Keratinocyte (primary cell): ENCODE data around the gene RPL13. TPM values are rescaled to one million over a fixed set of nuclear protein-coding genes. Genes with fewer than 3 reads are reported as not detected.

Source experiments
- DNase-seq: peaks from one replicate; pipeline ENCODE4 v3.0.0-alpha.2; 2011; ENCODE audit warnings: low read depth, missing footprints, low spot score
- FAIRE-seq: peaks from 2 replicates; lab custom pipeline; 2011; peaks lifted over from hg19 to GRCh38; lab: Jason Lieb, UNC
- H2AFZ ChIP-seq: 2 replicates; pipeline ENCODE4 v1.6.0; 2012; ENCODE audit warnings: low read length, control low read depth, inconsistent platforms; ENCODE audit not compliant: control insufficient read depth
- H3K27ac ChIP-seq: 2 replicates; pipeline ENCODE4 v1.5.1; 2011; ENCODE audit warnings: low read length; ENCODE audit not compliant: control insufficient read depth, insufficient read depth
- H3K27me3 ChIP-seq: 3 replicates; pipeline ENCODE4 v1.6.0; 2011; ENCODE audit warnings: low read length; ENCODE audit not compliant: control insufficient read depth, insufficient read depth; ENCODE audit errors: extremely low read depth
- H3K36me3 ChIP-seq, 2 experiments: 2 replicates in 1 of 2; 3 replicates in 1 of 2; pipeline ENCODE4 v1.5.1; 2011; ENCODE audit warnings: low read length in 2 of 2, mild to moderate bottlenecking in 1 of 2; ENCODE audit not compliant: control insufficient read depth in 2 of 2, insufficient read depth in 2 of 2; ENCODE audit errors: extremely low read depth in 1 of 2
- H3K4me1 ChIP-seq: 3 replicates; pipeline ENCODE4 v1.5.1; 2011; ENCODE audit warnings: low read length; ENCODE audit not compliant: control insufficient read depth, insufficient read depth; ENCODE audit errors: extremely low read depth
- H3K4me2 ChIP-seq: 3 replicates; pipeline ENCODE4 v1.6.0; 2011; ENCODE audit warnings: low read depth, low read length; ENCODE audit not compliant: control insufficient read depth, insufficient read depth; ENCODE audit errors: extremely low read depth
- H3K4me3 ChIP-seq, 3 experiments: fragments of 200-600 bp in 1 of 3; sonication (generic) in 1 of 3; 2 replicates in 2 of 3; 3 replicates in 1 of 3; pipeline ENCODE4 v1.5.1; 2011 to 2016; ENCODE audit warnings: low read length in 3 of 3, mild to moderate bottlenecking in 3 of 3, control low read depth in 2 of 3, inconsistent platforms in 1 of 3, low read depth in 1 of 3, mixed read lengths in 1 of 3, mixed run types in 1 of 3, moderate library complexity in 1 of 3; ENCODE audit not compliant: control insufficient read depth in 2 of 3, insufficient read depth in 2 of 3; ENCODE audit errors: extremely low read depth in 1 of 3
- H3K79me2 ChIP-seq: 2 replicates; pipeline ENCODE4 v1.6.0; 2012; ENCODE audit warnings: low read length; ENCODE audit not compliant: control insufficient read depth, insufficient read depth
- H3K9ac ChIP-seq: 3 replicates; pipeline ENCODE4 v1.6.0; 2011; ENCODE audit warnings: low read length; ENCODE audit not compliant: control insufficient read depth, insufficient read depth; ENCODE audit errors: extremely low read depth
- H3K9me1 ChIP-seq: 3 replicates; pipeline ENCODE4 v1.6.0; 2011; ENCODE audit warnings: low read length; ENCODE audit not compliant: control insufficient read depth, insufficient read depth; ENCODE audit errors: extremely low read depth
- H3K9me3 ChIP-seq: 2 replicates; pipeline ENCODE4 v1.5.1; 2012; ENCODE audit warnings: low read depth, low read length; ENCODE audit not compliant: control insufficient read depth
- H4K20me1 ChIP-seq: 3 replicates; pipeline ENCODE4 v1.6.0; 2011; ENCODE audit warnings: low read length; ENCODE audit not compliant: control insufficient read depth, insufficient read depth; ENCODE audit errors: extremely low read depth
- EZH2 ChIP-seq: IDR thresholded peaks from one replicate; pipeline ENCODE4 v1.6.1; 2012; ENCODE audit warnings: inconsistent platforms, mild to moderate bottlenecking, low read length, moderate library complexity
- dilution Hi-C: fragments of 300-500 bp; cut with MboI; formaldehyde crosslinking; loops from one replicate; pipeline ENCODE4 v1.7.0; 2020; ENCODE audit warnings: low sequenced_read_pairs; ENCODE audit not compliant: extremely low pct_ligation_motif_present
- polyA plus RNA-seq, 5 experiments: library from polyadenylated mRNA; depleted of rRNA in 3 of 5; stranded (reverse) in 3 of 5; stranded (forward) in 1 of 5; unstranded in 1 of 5; fragments of >200 nt; gene quantifications; 1 replicate in 1 of 5; 2 replicates in 3 of 5; 3 replicates in 1 of 5; pipeline versions ENCODE4 v1.2.1 to v1.2.3, GENCODE V29; 2011 to 2012; ENCODE audit warnings: missing spikeins in 2 of 5, low read depth in 1 of 5, low replicate concordance in 1 of 5
- TF ChIP-seq, protein P1 (sequence below), 3 experiments: IDR thresholded peaks in 1 of 3; conservative IDR thresholded peaks in 1 of 3; optimal IDR thresholded peaks in 1 of 3; 2 replicates in 2 of 3; 3 replicates in 1 of 3; pipeline versions ENCODE3 to v1.5.1; 2011; ENCODE audit warnings: low read length in 3 of 3, mild to moderate bottlenecking in 3 of 3, moderate library complexity in 2 of 3, control low read depth in 1 of 3, inconsistent platforms in 1 of 3; ENCODE audit not compliant: insufficient read depth in 2 of 3; ENCODE audit errors: extremely low read depth in 1 of 3

The RPL13 gene
- polyA plus RNA-seq, 1 donor (not counting 4 experiments of a cell fraction or from before 2014, with no cell fraction given): 2,095 TPM

DNA sequence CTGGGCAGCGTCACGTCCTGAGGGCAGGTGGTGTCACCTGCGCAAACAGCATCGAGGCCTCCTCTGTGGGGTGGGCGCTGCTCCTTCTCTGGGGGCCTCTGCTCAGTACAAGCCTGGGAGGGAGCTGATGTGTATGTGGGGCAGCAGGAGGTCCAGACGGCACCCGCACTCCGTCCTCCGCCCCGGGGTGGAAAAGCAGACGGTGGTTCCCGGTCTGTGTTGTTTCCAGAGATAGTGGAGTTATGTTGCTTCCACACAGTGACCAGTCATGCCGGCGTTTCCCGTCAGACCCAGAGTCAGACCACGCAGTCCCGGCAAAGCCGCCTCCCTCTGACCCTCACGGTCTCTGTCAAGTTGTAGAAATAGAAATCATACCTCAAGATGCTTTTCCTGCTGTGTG, 13.7 kb upstream of the RPL13 start:
- dilution Hi-C loops: no loop called here
- Histone ChIP-seq H3K4me2 (no peak overlapping the region), H3K27ac (no peak overlapping the region), H3K4me3 (no peak overlapping the region), H3K4me1 (no peaks in the 10 kb centered on the region), H3K27me3 (no peaks in the 10 kb centered on the region), H3K9ac (no peak overlapping the region), H3K9me1 (no peaks in the 10 kb centered on the region), H2AFZ (no peak overlapping the region), H3K9me3 (no peaks in the 10 kb centered on the region), H3K79me2 (no peaks in the 10 kb centered on the region), H4K20me1 (no peaks in the 10 kb centered on the region), H3K36me3 (peaks cover 24 to 36% of the 10 kb centered on the region in 2 experiments)
- FAIRE-seq (no peak), DNase-seq (no peak)
- TF ChIP-seq EZH2: no peak
- TF ChIP-seq, protein P1, sequence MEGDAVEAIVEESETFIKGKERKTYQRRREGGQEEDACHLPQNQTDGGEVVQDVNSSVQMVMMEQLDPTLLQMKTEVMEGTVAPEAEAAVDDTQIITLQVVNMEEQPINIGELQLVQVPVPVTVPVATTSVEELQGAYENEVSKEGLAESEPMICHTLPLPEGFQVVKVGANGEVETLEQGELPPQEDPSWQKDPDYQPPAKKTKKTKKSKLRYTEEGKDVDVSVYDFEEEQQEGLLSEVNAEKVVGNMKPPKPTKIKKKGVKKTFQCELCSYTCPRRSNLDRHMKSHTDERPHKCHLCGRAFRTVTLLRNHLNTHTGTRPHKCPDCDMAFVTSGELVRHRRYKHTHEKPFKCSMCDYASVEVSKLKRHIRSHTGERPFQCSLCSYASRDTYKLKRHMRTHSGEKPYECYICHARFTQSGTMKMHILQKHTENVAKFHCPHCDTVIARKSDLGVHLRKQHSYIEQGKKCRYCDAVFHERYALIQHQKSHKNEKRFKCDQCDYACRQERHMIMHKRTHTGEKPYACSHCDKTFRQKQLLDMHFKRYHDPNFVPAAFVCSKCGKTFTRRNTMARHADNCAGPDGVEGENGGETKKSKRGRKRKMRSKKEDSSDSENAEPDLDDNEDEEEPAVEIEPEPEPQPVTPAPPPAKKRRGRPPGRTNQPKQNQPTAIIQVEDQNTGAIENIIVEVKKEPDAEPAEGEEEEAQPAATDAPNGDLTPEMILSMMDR (optimal IDR thresholded peaks at IDR 0.05 in 1 of 3, IDR thresholded peaks at IDR 0.05 in 1 of 3, conservative IDR thresholded peaks at IDR 0.05 in 1 of 3; ENCODE audit: extremely low read depth in 1 of 3, insufficient read depth in 2 of 3, low read length in 3 of 3): no peak

DNA sequence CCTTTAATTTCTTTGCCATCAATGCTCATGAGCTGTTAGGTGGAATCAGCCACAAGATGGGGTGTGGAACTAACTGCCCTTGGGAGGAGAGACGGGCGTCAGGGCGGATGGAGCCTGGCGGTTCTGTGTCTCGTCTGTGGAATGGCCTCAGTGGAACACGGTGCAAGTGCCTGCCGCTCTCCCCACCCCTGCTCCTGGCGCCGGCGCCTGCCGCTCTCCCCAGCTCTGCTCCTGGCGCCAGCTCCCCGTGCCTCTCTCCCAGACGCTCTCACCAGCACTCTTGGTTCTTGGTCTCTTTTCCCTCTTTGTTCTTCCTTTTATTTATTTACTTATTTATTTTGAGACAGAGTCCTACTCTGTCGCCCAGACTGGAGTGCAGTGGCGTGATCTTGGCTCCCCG, 13.2 kb upstream of the RPL13 start:
- Histone ChIP-seq H3K79me2 (no peaks in the 10 kb centered on the region), H3K4me3 (no peak overlapping the region), H3K9me3 (no peaks in the 10 kb centered on the region), H4K20me1 (no peaks in the 10 kb centered on the region), H3K9ac (no peak overlapping the region), H3K27ac (no peak overlapping the region), H3K4me1 (no peaks in the 10 kb centered on the region), H3K27me3 (no peaks in the 10 kb centered on the region), H2AFZ (no peak overlapping the region), H3K9me1 (no peaks in the 10 kb centered on the region), H3K36me3 (peaks cover 25 to 37% of the 10 kb centered on the region in 2 experiments), H3K4me2 (no peak overlapping the region)
- FAIRE-seq (no peak), DNase-seq (no peak)
- dilution Hi-C loops: no loop called here
- TF ChIP-seq EZH2: no peak
- TF ChIP-seq, protein P1 (optimal IDR thresholded peaks at IDR 0.05 in 1 of 3, IDR thresholded peaks at IDR 0.05 in 1 of 3, conservative IDR thresholded peaks at IDR 0.05 in 1 of 3; ENCODE audit: extremely low read depth in 1 of 3, insufficient read depth in 2 of 3, low read length in 3 of 3): no peak
